ENCODE results near the gene TMEM169.

TMEM169 gene

DNA sequence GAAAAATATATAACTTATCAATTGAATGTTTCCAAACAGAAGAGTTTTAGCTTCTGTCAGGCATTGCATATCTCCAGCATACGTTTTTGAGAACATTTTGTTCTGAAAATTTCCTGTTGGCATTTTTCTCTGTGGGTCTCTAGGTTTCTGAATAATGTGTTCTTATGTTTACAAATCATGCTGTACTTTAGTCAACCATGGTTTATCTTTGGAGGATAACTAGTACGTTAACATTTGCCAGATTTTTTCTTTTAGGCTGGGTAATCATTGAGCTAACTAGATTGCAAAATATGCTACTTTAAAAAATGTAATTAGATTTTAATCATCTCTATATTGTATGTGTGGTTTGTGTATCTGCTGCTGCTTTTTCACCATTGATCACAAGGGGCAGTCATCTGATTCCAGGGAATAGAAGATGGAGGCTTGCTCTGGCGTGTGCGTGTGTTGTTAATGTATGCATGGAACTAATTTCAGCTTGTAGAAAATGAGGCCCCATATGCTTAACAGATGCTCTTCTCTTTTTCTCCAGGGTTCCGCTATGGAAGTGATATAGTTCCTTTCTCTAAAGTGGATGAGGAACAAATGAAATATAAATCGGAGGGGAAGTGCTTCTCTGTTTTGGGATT, 48.7 kb downstream of the TMEM169 start:
- Histone ChIP-seq H4K8ac (ENCODE audit: low read depth, low read length) (no peak overlapping the region), H3K9ac (ENCODE audit: low read length) (no peak overlapping the region), H2BK5ac (ENCODE audit: low read depth, low read length, poor library complexity) (no peak overlapping the region), H2BK12ac (ENCODE audit: low read length) (no peak overlapping the region), H2AFZ (ENCODE audit: insufficient read depth, low read length, poor library complexity) (no peak overlapping the region), H3K27me3 (ENCODE audit: insufficient read depth, low read length) (no peaks in the 10 kb centered on the region), H3K79me2 (ENCODE audit: control insufficient read depth, insufficient read depth, low read length, poor library complexity) (no peaks in the 10 kb centered on the region), H3K23ac (ENCODE audit: low read length) (no peak overlapping the region), H3K4me2 (ENCODE audit: low read length) (no peak overlapping the region), H3K14ac (ENCODE audit: low read length) (no peak overlapping the region), H4K91ac (ENCODE audit: low read depth, low read length) (no peak overlapping the region), H3K4me1 (ENCODE audit: control insufficient read depth in 1 of 2, insufficient read depth in 2 of 2, low read length in 2 of 2) (no peaks in the 10 kb centered on the region), H3K79me1 (ENCODE audit: low read length) (no peaks in the 10 kb centered on the region), H3K36me3 (ENCODE audit: control insufficient read depth in 1 of 2, insufficient read depth in 2 of 2, low read length in 2 of 2) (peaks cover 12 to 44% of the 10 kb centered on the region in 2 experiments), H3K4me3 (ENCODE audit: low read depth, low read length) (no peak overlapping the region), H3K9me3 (ENCODE audit: insufficient read depth, low read depth, low read length) (no peaks in the 10 kb centered on the region), H2BK120ac (ENCODE audit: insufficient read depth, low read length, poor library complexity) (no peak overlapping the region), H3K18ac (ENCODE audit: low read length) (no peak overlapping the region), H3K27ac (ENCODE audit: low read depth, low read length) (no peak overlapping the region), H3K4ac (ENCODE audit: low read depth, low read length) (no peak overlapping the region), H2AK5ac (ENCODE audit: low read length) (no peak overlapping the region), H4K12ac (ENCODE audit: low read depth, low read length) (no peak overlapping the region)
- no CpG with 5 or more reads among the region's 6 CpGs for WGBS (ENCODE audit: extremely low coverage, insufficient coverage, insufficient read length)
- DNase-seq: no peak

DNA sequence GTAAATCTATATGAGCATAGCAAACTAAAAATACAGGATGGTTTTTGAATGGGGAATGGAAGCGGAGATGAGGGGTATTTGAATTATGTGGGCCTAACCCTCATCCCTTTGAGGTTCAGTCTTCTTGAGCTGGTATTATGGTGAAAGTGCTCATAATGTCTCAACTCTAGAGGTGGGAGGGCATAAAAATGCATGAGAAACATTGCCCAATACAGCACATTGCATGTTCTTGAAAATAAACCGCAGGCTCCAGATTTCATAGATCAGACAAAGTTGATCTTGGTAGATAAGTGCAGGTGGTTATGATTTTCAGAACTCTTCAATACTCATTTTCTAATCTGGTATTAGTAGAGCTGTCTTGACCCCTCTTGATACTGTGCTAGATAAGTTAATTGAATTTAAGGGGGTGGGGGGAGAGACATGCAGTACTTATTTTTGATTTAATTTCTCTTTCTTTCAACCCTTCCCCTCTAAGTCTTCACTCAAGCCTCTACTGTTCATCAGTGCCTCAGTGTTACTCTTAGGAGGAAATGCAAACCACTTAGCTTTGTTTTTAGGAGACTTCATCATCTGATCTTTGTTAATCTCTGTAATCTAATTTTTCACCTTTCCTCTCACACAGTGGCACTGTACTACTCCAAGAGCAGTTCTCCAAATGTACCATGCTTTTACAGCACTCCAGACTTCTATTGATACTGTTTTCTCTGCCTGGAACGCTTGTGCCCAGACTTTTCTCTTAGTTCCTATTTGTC, 49.6 kb downstream of the TMEM169 start:
- Histone ChIP-seq H3K4ac (ENCODE audit: low read depth, low read length) (no peak overlapping the region), H4K91ac (ENCODE audit: low read depth, low read length) (no peak overlapping the region), H2BK5ac (ENCODE audit: low read depth, low read length, poor library complexity) (no peak overlapping the region), H3K4me2 (ENCODE audit: low read length) (no peak overlapping the region), H2BK12ac (ENCODE audit: low read length) (no peak overlapping the region), H3K9ac (ENCODE audit: low read length) (no peak overlapping the region), H4K8ac (ENCODE audit: low read depth, low read length) (no peak overlapping the region), H2AFZ (ENCODE audit: insufficient read depth, low read length, poor library complexity) (no peak overlapping the region), H3K79me1 (ENCODE audit: low read length) (no peaks in the 10 kb centered on the region), H3K36me3 (ENCODE audit: control insufficient read depth in 1 of 2, insufficient read depth in 2 of 2, low read length in 2 of 2) (peaks cover 14 to 45% of the 10 kb centered on the region in 2 experiments), H2AK5ac (ENCODE audit: low read length) (no peak overlapping the region), H2BK120ac (ENCODE audit: insufficient read depth, low read length, poor library complexity) (no peak overlapping the region), H3K18ac (ENCODE audit: low read length) (no peak overlapping the region), H3K4me3 (ENCODE audit: low read depth, low read length) (no peak overlapping the region), H3K9me3 (ENCODE audit: insufficient read depth, low read depth, low read length) (no peaks in the 10 kb centered on the region), H3K4me1 (ENCODE audit: control insufficient read depth in 1 of 2, insufficient read depth in 2 of 2, low read length in 2 of 2) (no peaks in the 10 kb centered on the region), H3K23ac (ENCODE audit: low read length) (no peak overlapping the region), H3K79me2 (ENCODE audit: control insufficient read depth, insufficient read depth, low read length, poor library complexity) (no peaks in the 10 kb centered on the region), H3K27me3 (ENCODE audit: insufficient read depth, low read length) (no peaks in the 10 kb centered on the region), H3K27ac (ENCODE audit: low read depth, low read length) (no peak overlapping the region), H3K14ac (ENCODE audit: low read length) (no peak overlapping the region), H4K12ac (ENCODE audit: low read depth, low read length) (no peak overlapping the region)
- DNase-seq: no peak
- WGBS (ENCODE audit: extremely low coverage, insufficient coverage, insufficient read length): 100% methylated on average over 1 of the region's 3 CpGs

DNA sequence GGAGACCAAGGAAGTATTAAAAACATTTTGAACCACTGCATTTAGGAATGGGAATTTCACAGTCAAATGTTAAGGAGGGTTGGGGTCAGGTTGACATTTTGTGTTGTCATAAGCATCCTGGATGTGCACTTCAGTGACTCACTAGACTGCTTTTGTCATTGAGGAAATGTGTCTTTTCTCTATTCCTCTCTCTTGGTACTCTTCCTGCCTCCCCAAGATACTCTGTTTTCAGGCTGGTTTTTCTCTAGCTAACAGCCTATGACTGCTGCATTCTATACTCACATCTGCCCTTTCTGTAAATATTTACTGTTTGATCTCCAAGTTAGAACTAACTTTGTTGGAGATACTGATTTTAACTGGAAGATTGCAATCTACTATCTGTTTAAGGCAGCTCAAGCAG, 50.9 kb downstream of the TMEM169 start:
- no peak overlapping the region for H3K27ac ChIP-seq (ENCODE audit: low read depth, low read length)
- no peak overlapping the region for H4K8ac ChIP-seq (ENCODE audit: low read depth, low read length)
- no peaks in the 10 kb centered on the region for H3K27me3 ChIP-seq (ENCODE audit: insufficient read depth, low read length)
- no peak overlapping the region for H2AFZ ChIP-seq (ENCODE audit: insufficient read depth, low read length, poor library complexity)
- H3K4me2 ChIP-seq (ENCODE audit: low read length): no peak overlapping the region
- peaks cover 10 to 47% of the 10 kb centered on the region in 2 experiments for H3K36me3 ChIP-seq (ENCODE audit: control insufficient read depth in 1 of 2, insufficient read depth in 2 of 2, low read length in 2 of 2)
- no peak for DNase-seq
- no peaks in the 10 kb centered on the region for H3K4me1 ChIP-seq (ENCODE audit: control insufficient read depth in 1 of 2, insufficient read depth in 2 of 2, low read length in 2 of 2)
- H2BK5ac ChIP-seq (ENCODE audit: low read depth, low read length, poor library complexity): no peak overlapping the region
- H2BK120ac ChIP-seq (ENCODE audit: insufficient read depth, low read length, poor library complexity): no peak overlapping the region
- no peaks in the 10 kb centered on the region for H3K79me2 ChIP-seq (ENCODE audit: control insufficient read depth, insufficient read depth, low read length, poor library complexity)
- no peak overlapping the region for H3K9ac ChIP-seq (ENCODE audit: low read length)
- no peak overlapping the region for H3K14ac ChIP-seq (ENCODE audit: low read length)
- no peak overlapping the region for H2AK5ac ChIP-seq (ENCODE audit: low read length)
- H3K23ac ChIP-seq (ENCODE audit: low read length): no peak overlapping the region
- no peak overlapping the region for H4K12ac ChIP-seq (ENCODE audit: low read depth, low read length)
- no peaks in the 10 kb centered on the region for H3K79me1 ChIP-seq (ENCODE audit: low read length)
- no peak overlapping the region for H2BK12ac ChIP-seq (ENCODE audit: low read length)
- H4K91ac ChIP-seq (ENCODE audit: low read depth, low read length): no peak overlapping the region
- H3K4ac ChIP-seq (ENCODE audit: low read depth, low read length): no peak overlapping the region
- H3K9me3 ChIP-seq (ENCODE audit: insufficient read depth, low read depth, low read length): no peaks in the 10 kb centered on the region
- no peak overlapping the region for H3K18ac ChIP-seq (ENCODE audit: low read length)
- H3K4me3 ChIP-seq (ENCODE audit: low read depth, low read length): no peak overlapping the region

DNA sequence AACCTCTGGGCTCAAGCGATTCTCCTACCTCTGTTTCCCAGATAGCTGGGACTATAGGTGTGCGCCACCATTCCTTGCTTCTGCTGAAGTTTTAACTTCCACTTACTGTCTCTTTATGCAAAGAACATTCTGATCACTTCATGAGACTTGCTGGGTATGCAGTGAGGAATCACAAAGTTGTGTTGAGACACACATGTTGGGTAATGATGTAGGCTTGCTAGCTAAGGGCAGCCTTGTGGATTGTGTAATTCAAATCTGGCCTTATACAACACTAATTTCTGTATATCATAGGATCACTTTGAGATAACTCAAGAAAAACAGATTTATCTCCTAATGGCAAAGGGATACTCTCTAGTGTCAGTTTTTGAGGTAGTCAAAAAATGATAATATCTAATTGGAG, 51.7 kb downstream of the TMEM169 start:
- H3K79me2 ChIP-seq (ENCODE audit: control insufficient read depth, insufficient read depth, low read length, poor library complexity): no peaks in the 10 kb centered on the region
- H2AFZ ChIP-seq (ENCODE audit: insufficient read depth, low read length, poor library complexity): no peak overlapping the region
- H2AK5ac ChIP-seq (ENCODE audit: low read length): no peak overlapping the region
- no peaks in the 10 kb centered on the region for H3K27me3 ChIP-seq (ENCODE audit: insufficient read depth, low read length)
- H2BK12ac ChIP-seq (ENCODE audit: low read length): no peak overlapping the region
- no peak overlapping the region for H3K4ac ChIP-seq (ENCODE audit: low read depth, low read length)
- no peak overlapping the region for H2BK120ac ChIP-seq (ENCODE audit: insufficient read depth, low read length, poor library complexity)
- H2BK5ac ChIP-seq (ENCODE audit: low read depth, low read length, poor library complexity): no peak overlapping the region
- no peak overlapping the region for H3K4me2 ChIP-seq (ENCODE audit: low read length)
- H3K9me3 ChIP-seq (ENCODE audit: insufficient read depth, low read depth, low read length): no peaks in the 10 kb centered on the region
- DNase-seq: peak in 1 of 2 donors; percentile 17
- H3K23ac ChIP-seq (ENCODE audit: low read length): no peak overlapping the region
- H3K9ac ChIP-seq (ENCODE audit: low read length): no peak overlapping the region
- H3K4me3 ChIP-seq (ENCODE audit: low read depth, low read length): no peak overlapping the region
- no peaks in the 10 kb centered on the region for H3K4me1 ChIP-seq (ENCODE audit: control insufficient read depth in 1 of 2, insufficient read depth in 2 of 2, low read length in 2 of 2)
- H4K91ac ChIP-seq (ENCODE audit: low read depth, low read length): no peak overlapping the region
- no peak overlapping the region for H3K14ac ChIP-seq (ENCODE audit: low read length)
- no CpG with 5 or more reads among the region's 2 CpGs for WGBS (ENCODE audit: extremely low coverage, insufficient coverage, insufficient read length)
- H3K18ac ChIP-seq (ENCODE audit: low read length): no peak overlapping the region
- no peak overlapping the region for H4K8ac ChIP-seq (ENCODE audit: low read depth, low read length)
- peaks cover 10 to 53% of the 10 kb centered on the region in 2 experiments for H3K36me3 ChIP-seq (ENCODE audit: control insufficient read depth in 1 of 2, insufficient read depth in 2 of 2, low read length in 2 of 2)
- H4K12ac ChIP-seq (ENCODE audit: low read depth, low read length): no peak overlapping the region
- H3K27ac ChIP-seq (ENCODE audit: low read depth, low read length): no peak overlapping the region
- no peaks in the 10 kb centered on the region for H3K79me1 ChIP-seq (ENCODE audit: low read length)

Measured in trophoblast cell (in vitro differentiated cells and primary cell).